HG03354 (cell line): ENCODE measurements around the gene GDPD5.

Source experiments
- ATAC-seq: cut with Tn5 transposase; IDR thresholded peaks from one replicate; pipeline ENCODE4 v1.9.1; 2021; ENCODE audit warnings: mild to moderate bottlenecking; ENCODE audit not compliant: unreplicated experiment, poor library complexity, severe bottlenecking

Gene GDPD5

DNA sequence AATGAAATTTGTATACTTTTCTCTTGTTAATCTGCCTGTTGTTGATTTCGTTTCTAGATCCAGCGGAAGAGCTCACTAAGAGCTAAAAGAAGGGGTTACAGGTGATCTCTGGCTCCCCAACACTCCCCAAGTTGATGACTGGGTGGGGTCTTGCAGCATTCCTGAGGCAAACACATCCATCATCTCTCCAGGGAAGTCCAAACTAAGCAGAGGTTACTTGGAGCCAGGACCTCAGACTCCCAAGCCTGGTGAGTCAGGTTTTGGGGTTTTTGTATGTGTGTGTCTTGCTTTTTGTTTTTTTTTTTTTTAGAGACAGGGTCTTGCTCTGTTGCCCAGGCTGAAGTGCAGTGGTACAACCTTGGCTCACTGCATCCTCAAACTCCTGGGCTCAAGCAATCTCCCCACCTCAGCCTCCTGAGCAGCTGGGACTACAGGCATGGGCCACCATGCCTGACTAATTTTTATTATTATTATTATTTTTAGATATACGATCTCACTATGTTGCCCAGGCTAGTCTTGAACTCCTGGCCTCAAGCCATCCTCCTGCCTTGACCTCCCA, 137.9 kb downstream of the GDPD5 start:
- no peak for ATAC-seq

GRCh38 chr11:75386942-75387630, 138.7 kb downstream of the GDPD5 start:
- ATAC-seq, result no peak
